OCI-LY7 (cell line): ENCODE measurements around the gene MYRFL. TPM values are rescaled to one million over a fixed set of nuclear protein-coding genes. Genes with fewer than 3 reads are reported as not detected.

Source experiments
- BruUV-seq: library from RNA; stranded (reverse); fragments of 400-500 nt; replicated peaks from 2 replicates; lab custom pipeline; 2021; lab: Mats Ljungman, UMichigan
- CTCF ChIA-PET: fragments of 300-600 bp; sonication (Branson Sonifier 250); formaldehyde crosslinking; loops from one replicate; lab custom pipeline; 2022; ENCODE audit warnings: antibody characterized with exemption; ENCODE audit not compliant: unreplicated experiment; lab: Charles Lee
- POLR2A ChIA-PET: fragments of 300-600 bp; sonication (Branson Sonifier 250); formaldehyde crosslinking; loops from one replicate; lab custom pipeline; 2022; ENCODE audit warnings: antibody characterized with exemption; lab: Charles Lee
- DNase-seq: peaks from one replicate; pipeline ENCODE4 v3.0.0-alpha.2; 2015; ENCODE audit warnings: low spot score
- H2AFZ ChIP-seq: fragments of 200-600 bp; sonication (generic), shearing (Covaris generic); 2 replicates; pipeline ENCODE4 v1.6.1; 2014; ENCODE audit warnings: mild to moderate bottlenecking, antibody characterized with exemption, low read length, moderate library complexity
- H3K27ac ChIP-seq: fragments of 200-600 bp; sonication (generic); 2 replicates; pipeline ENCODE4 v1.5.1; 2014; ENCODE audit warnings: mixed run types, low read depth, mild to moderate bottlenecking, moderate library complexity, low read length, inconsistent platforms; ENCODE audit not compliant: poor library complexity, severe bottlenecking
- H3K36me3 ChIP-seq: fragments of 200-600 bp; sonication (generic); 2 replicates; pipeline ENCODE4 v1.6.1; 2014; ENCODE audit warnings: mild to moderate bottlenecking, antibody characterized with exemption, low read length, moderate library complexity, mixed read lengths; ENCODE audit not compliant: insufficient read depth
- H3K4me1 ChIP-seq: fragments of 200-600 bp; sonication (generic); 2 replicates; pipeline ENCODE4 v1.5.1; 2014; ENCODE audit warnings: mild to moderate bottlenecking, low read length; ENCODE audit not compliant: insufficient read depth, poor library complexity, severe bottlenecking
- H3K4me2 ChIP-seq: fragments of 200-600 bp; sonication (generic); 2 replicates; pipeline ENCODE4 v1.6.1; 2014; ENCODE audit warnings: mild to moderate bottlenecking, low read length
- H3K4me3 ChIP-seq: fragments of 200-600 bp; sonication (generic); 2 replicates; pipeline ENCODE4 v1.5.1; 2014; ENCODE audit warnings: mild to moderate bottlenecking, low read depth, low read length; ENCODE audit not compliant: poor library complexity, severe bottlenecking
- H3K79me2 ChIP-seq: fragments of 200-600 bp; sonication (generic); 2 replicates; pipeline ENCODE4 v1.6.1; 2016; ENCODE audit warnings: low read depth, mild to moderate bottlenecking, low read length, moderate library complexity, mixed read lengths; ENCODE audit not compliant: insufficient read depth
- H3K9me2 ChIP-seq: fragments of 200-600 bp; sonication (generic); 2 replicates; pipeline ENCODE4 v1.6.1; 2016; ENCODE audit warnings: mild to moderate bottlenecking, low read length, mixed read lengths; ENCODE audit not compliant: insufficient read depth
- H3K9me3 ChIP-seq: fragments of 200-600 bp; sonication (generic); 2 replicates; pipeline ENCODE4 v1.6.1; 2014; ENCODE audit warnings: mild to moderate bottlenecking, mixed run types, low read length, mixed read lengths
- H4K20me1 ChIP-seq: fragments of 200-600 bp; sonication (generic); 2 replicates; pipeline ENCODE4 v1.6.1; 2014; ENCODE audit warnings: mild to moderate bottlenecking, antibody characterized with exemption, low read length, moderate library complexity, mixed read lengths; ENCODE audit not compliant: insufficient read depth
- CTCF ChIP-seq: fragments of 200-600 bp; sonication (generic); conservative IDR thresholded peaks from 2 replicates; pipeline ENCODE4 v1.5.1; 2014; ENCODE audit warnings: mild to moderate bottlenecking, antibody characterized with exemption, low read length, moderate library complexity, mixed read lengths
- EZH2phosphoT487 ChIP-seq: fragments of 200-600 bp; sonication (generic); IDR thresholded peaks from 2 replicates; pipeline ENCODE4 v1.6.1; 2018; ENCODE audit warnings: low read depth, borderline replicate concordance, mild to moderate bottlenecking, mixed run types, antibody characterized with exemption, low read length, moderate library complexity, mixed read lengths
- intact Hi-C: fragments of 100-400 bp; cut with micrococcal nuclease; formaldehyde crosslinking; loops from one replicate; pipeline ENCODE4 v1.10.0; 2022; ENCODE audit not compliant: unreplicated experiment
- total RNA-seq, 2 experiments: library from RNA; depleted of rRNA in 1 of 2; stranded (reverse); fragments of >200 nt in 1 of 2; shearing (Covaris generic) in 1 of 2; gene quantifications; 2 replicates each; pipeline ENCODE4 v1.2.3, GENCODE V29; 2014 to 2022

MYRFL gene
- total RNA-seq, 2 experiments from 2014 or later = 0.41 TPM; not detected in 1

DNA sequence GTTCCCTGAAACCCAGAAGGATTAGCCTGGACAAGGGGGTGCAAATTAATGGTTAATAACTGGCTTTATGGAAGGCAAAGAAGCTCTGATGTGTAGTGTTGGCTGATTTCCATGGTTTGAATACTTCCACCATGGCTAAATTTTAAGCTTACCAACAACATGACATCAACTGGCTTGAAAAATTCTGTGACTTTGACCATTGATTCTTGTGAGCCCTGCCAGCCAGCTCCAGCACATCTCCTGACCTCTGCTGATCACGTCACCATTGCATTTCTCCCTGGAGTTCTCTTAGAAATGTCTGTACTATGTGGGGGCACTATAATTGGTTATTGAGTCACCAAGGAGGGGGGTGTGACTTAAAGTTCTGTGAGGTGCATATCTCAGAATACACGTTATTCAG is 171.2 kb downstream of the MYRFL start:
- POLR2A ChIA-PET = interaction anchor here (1.0 kb wide), 1 partner anchor 17 kb away, joined by 3 read pairs; no protein-coding TSS in a partner anchor
- no peaks in the 10 kb centered on the region for H3K9me3 ChIP-seq
- TF ChIP-seq CTCF = no peak
- no peak for TF ChIP-seq EZH2phosphoT487

DNA sequence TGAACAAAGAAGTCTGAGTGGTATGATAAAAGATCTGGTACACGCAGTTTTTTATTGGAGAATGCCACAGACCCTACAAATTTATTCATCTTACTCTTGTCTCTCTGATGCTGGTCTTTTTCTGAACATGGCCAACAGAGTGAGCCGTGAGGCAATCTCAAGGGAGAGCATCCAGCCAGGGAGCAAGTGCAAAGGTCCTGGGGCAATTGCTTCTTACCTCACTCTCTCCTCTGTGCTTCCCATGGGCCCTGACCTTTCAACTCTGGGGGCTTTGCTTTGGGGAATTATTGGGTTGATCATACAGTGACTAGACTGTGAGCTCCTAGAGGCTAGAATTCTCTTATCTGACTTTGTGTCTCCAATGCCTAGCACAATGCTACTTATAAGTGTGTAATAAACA is 171.7 kb downstream of the MYRFL start:
- no peak overlapping the region for H3K4me2 ChIP-seq
- no peak overlapping the region for H3K27ac ChIP-seq
- H3K9me2 ChIP-seq = no peaks in the 10 kb centered on the region
- BruUV-seq = no TSS peak
- H4K20me1 ChIP-seq = no peaks in the 10 kb centered on the region
- no peaks in the 10 kb centered on the region for H3K79me2 ChIP-seq
- DNase-seq = no peak
- POLR2A ChIA-PET = interaction anchor here (1.0 kb wide), 1 partner anchor 18 kb away, joined by 3 read pairs; no protein-coding TSS in a partner anchor
- TF ChIP-seq EZH2phosphoT487 (no peak), CTCF (no peak)
- H3K36me3 ChIP-seq = no peaks in the 10 kb centered on the region
- H3K4me1 ChIP-seq = peaks cover 7% of the 10 kb centered on the region
- no peak overlapping the region for H3K4me3 ChIP-seq
- intact Hi-C loops = no loop called here
- CTCF ChIA-PET = no interaction called here
- H2AFZ ChIP-seq = no peak overlapping the region
- H3K9me3 ChIP-seq = no peaks in the 10 kb centered on the region

More for the DNA sequence above, 171.2 kb downstream of the MYRFL start:
- Histone ChIP-seq H2AFZ (no peak overlapping the region), H3K79me2 (no peaks in the 10 kb centered on the region), H3K4me2 (no peak overlapping the region), H3K36me3 (no peaks in the 10 kb centered on the region), H3K9me2 (no peaks in the 10 kb centered on the region), H3K27ac (no peak overlapping the region), H3K4me1 (peaks cover 7% of the 10 kb centered on the region), H4K20me1 (no peaks in the 10 kb centered on the region), H3K4me3 (no peak overlapping the region)
- no TSS peak for BruUV-seq
- DNase-seq = no peak
- intact Hi-C loops = no loop called here
- CTCF ChIA-PET = no interaction called here

DNA sequence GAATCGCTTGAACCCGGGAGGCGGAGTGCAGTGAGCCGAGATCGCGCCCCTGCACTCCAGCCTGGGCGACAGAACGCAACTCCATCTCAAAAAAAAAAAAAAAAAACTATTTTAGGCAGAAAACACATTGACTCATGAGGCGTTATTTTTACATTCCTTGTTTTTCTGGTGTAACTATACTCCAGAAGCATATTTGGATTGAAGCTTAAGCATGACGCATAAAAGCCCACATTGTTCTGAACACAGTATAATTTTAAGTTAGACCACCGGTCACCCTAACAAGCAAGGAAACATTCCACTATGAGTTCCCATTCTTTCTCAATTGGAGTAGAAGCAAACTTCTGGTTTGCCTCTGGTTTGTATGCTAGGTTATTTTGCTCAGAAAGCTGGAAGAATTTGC is 173.0 kb downstream of the MYRFL start:
- DNase-seq = no peak
- Histone ChIP-seq H3K79me2 (no peaks in the 10 kb centered on the region), H3K4me3 (no peak overlapping the region), H3K9me3 (no peaks in the 10 kb centered on the region), H3K4me2 (no peak overlapping the region), H3K9me2 (no peaks in the 10 kb centered on the region), H4K20me1 (no peaks in the 10 kb centered on the region), H3K36me3 (no peaks in the 10 kb centered on the region), H2AFZ (no peak overlapping the region), H3K4me1 (peaks cover 7% of the 10 kb centered on the region), H3K27ac (no peak overlapping the region)
- ChIA-PET POLR2A (interaction anchor here (0.6 to 1.2 kb wide), 2 partner anchors 14 to 1919 kb away, joined by 3 to 6 read pairs; no protein-coding TSS in a partner anchor), CTCF (no interaction called here)
- no TSS peak for BruUV-seq
- TF ChIP-seq CTCF (no peak), EZH2phosphoT487 (no peak)
- intact Hi-C loops = no loop called here
